AG04449 (cell line): Measurements from ENCODE around the gene SNORC.

Experiments
- CTCF ChIA-PET: fragments of 350-600 bp; formaldehyde crosslinking; extraction: SDS; loops from one replicate; lab custom pipeline; 2021; ENCODE audit warnings: antibody characterized with exemption; lab: Yijun Ruan, JAX
- POLR2A ChIA-PET: fragments of 400-600, 350-600 bp; formaldehyde crosslinking; extraction: SDS; loops from one replicate; lab custom pipeline; 2020; ENCODE audit warnings: antibody characterized with exemption, inconsistent platforms; lab: Yijun Ruan, JAX
- DNase-seq: peaks from one replicate; pipeline ENCODE4 v3.0.0-alpha.2; 2010; ENCODE audit warnings: low read depth, low spot score
- H3K4me3 ChIP-seq: 2 replicates; pipeline ENCODE4 v1.5.1; 2011; ENCODE audit warnings: low read depth, mild to moderate bottlenecking, control low read depth, low read length
- CTCF ChIP-seq: IDR thresholded peaks from one replicate; pipeline ENCODE4 v1.5.1; 2011; ENCODE audit warnings: mild to moderate bottlenecking, moderate library complexity, low read length, control low read depth, inconsistent platforms; ENCODE audit not compliant: insufficient read depth; ENCODE audit errors: missing control alignments

SNORC gene

DNA sequence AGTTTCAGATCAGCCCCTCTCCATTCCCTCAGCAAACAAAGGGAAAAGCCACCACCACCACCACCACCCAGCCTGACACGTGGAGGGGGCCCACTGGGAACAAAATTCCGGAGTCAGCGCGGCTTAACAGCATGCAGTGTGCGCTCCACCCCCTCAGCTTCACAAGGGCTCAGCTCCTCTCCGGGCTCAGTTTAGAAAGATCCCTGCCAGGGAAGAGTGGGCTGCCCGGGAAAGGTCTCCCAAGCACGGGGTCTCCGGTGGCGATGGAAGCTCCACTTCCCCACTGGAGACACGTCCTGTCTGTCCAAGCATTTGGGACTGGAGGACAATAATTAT, 55.7 kb downstream of the SNORC start:
- ChIA-PET CTCF (no interaction called here), POLR2A (no interaction called here)
- DNase-seq = no peak
- no peak overlapping the region for H3K4me3 ChIP-seq
- TF ChIP-seq CTCF = no peak

DNA sequence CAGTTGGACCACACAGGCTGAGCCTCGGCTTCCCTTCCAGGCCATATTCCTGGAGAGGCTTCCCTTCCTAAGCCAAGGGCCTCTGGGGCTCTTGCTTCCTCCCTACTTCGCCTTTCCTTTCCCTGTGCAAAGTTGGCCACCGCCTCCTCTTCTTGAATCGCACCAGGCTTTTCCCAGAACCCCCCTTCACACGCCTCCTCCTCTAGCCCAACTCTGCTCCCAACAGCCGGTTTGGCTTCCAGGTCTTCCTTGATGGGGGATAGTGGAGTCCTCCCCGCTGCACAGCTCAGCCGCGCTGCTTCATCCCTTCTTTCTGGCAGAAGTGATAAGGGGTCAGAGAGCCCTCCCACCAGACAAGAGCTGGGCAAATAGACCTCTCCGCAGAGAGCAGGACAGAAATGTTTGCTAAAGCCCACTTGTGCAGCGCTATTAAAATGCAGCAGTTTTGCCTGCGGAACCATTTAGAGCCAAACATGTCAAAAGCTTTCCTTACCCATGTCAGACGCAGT, 56.4 kb downstream of the SNORC start:
- no peak for TF ChIP-seq CTCF
- no peak overlapping the region for H3K4me3 ChIP-seq
- DNase-seq = no peak
- POLR2A ChIA-PET = no interaction called here
- CTCF ChIA-PET = no interaction called here

DNA sequence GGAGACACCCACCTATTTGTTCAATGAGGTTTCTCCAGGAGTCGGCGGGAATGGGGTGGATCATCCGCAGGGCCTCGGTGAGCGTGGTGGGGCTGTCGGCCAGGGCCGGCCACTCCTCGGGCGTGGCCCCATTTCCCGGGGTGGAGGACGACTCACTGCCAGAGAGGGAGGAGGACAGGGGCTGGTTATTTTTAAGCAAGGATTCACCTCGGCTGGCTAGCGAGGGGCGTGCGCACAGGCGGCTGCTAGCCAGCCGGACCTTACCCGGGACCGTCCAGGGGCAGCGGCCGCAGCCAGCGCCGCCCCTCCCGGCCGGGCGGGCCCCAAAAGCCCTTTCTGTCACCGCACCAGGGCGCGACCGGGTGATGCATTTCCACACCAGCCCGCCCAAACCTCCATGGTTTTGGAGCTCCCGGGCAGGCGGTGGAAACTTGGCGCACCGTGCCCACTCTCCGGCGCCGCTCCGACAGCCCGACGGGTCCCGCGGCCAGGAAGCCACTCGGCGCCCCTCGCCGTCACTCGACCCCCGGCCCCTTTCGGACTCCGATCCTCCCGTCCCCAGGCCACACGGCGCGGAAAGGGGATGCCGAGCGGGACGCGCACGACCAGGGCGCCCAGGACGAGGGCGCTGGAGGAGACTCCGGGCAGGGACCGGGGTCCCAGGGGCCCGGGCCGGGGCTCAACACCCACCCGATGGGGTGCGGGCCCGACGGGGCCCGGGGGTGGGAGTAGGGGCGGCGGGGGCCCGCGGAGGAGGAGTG, 57.1 kb downstream of the SNORC start:
- ChIA-PET CTCF (no interaction called here), POLR2A (no interaction called here)
- DNase-seq = no peak
- TF ChIP-seq CTCF = no peak
- H3K4me3 ChIP-seq = no peak overlapping the region

GRCh38 chr2:232927793-232928550, 57.9 kb downstream of the SNORC start:
- POLR2A ChIA-PET = no interaction called here
- TF ChIP-seq CTCF = no peak
- no peak for DNase-seq
- CTCF ChIA-PET = no interaction called here
- no peak overlapping the region for H3K4me3 ChIP-seq
